GM21515 (cell line): ENCODE measurements around the gene SLC6A20.

ENCODE experiments used
- ATAC-seq: cut with Tn5 transposase; IDR thresholded peaks from one replicate; pipeline ENCODE4 v1.9.1; 2021; ENCODE audit not compliant: unreplicated experiment

SLC6A20 gene, protein sequence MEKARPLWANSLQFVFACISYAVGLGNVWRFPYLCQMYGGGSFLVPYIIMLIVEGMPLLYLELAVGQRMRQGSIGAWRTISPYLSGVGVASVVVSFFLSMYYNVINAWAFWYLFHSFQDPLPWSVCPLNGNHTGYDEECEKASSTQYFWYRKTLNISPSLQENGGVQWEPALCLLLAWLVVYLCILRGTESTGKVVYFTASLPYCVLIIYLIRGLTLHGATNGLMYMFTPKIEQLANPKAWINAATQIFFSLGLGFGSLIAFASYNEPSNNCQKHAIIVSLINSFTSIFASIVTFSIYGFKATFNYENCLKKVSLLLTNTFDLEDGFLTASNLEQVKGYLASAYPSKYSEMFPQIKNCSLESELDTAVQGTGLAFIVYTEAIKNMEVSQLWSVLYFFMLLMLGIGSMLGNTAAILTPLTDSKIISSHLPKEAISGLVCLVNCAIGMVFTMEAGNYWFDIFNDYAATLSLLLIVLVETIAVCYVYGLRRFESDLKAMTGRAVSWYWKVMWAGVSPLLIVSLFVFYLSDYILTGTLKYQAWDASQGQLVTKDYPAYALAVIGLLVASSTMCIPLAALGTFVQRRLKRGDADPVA

DNA sequence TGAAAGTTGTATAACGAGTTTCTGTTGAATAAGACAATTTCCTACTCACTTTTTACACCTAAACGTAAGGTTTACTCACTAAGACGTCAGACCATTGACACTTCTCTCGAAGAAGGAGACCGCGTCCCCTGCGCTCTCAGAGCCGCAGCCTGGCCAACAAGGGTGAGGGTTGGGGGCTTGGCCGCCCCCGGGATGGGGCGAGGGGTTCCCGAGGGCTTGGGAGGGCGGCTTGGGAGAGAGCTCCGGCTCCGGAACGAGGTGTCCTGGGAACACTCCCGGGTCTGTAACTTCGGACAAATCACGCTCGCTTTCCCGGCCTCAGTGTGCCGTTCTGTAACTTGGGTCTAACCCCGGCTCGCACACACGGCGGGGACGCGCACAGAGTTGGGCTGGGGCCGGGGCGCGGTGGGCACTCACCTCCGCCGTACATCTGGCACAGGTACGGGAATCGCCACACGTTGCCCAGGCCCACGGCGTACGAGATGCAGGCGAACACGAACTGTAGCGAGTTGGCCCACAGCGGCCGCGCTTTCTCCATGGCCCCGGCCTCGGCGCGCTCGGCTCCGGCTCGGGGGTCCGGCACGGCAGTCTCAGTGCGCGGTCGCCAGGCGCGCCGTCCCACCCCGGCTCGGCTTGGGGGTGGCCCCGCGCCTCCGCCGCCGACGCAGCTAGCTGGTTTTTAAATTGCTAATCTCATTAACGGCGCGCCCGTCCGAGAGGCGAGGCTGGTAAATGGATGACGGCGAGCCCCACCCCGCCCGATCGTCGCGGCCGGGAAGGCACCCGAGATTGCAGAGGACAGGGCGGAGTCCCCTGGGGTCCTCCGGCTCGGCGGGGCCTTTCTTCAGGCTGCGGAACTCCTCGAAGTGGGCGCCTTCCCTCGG lies at the start of gene SLC6A20:
Gene SLC6A20 (minus strand): TSS at position 655 of the 884 bp plus-strand sequence. CDS start 117 bp downstream, at position 538.
- ATAC-seq, result no peak

DNA sequence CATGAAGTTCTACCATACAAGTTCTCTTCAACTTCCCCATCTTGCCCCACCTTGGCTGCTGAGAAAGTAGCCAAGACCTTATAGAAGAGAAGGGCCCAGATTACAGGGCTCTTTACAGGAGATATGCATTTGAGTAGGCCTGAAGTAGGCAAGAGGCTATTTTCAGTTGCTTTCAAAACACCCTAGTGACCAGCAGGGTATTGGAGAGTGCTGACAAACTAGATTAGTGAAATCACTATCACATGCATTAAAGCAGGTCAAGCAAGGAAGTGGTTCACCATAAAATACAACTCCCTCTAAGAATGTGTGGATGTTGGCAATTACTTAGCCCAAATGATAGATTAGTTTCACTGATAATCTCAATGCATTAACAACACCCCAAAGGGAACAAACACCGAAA lies 48.3 kb upstream of the SLC6A20 start:
- ATAC-seq, result no peak

GRCh38 chr3:45842851-45843625 lies 46.7 kb upstream of the SLC6A20 start:
- no peak for ATAC-seq

DNA sequence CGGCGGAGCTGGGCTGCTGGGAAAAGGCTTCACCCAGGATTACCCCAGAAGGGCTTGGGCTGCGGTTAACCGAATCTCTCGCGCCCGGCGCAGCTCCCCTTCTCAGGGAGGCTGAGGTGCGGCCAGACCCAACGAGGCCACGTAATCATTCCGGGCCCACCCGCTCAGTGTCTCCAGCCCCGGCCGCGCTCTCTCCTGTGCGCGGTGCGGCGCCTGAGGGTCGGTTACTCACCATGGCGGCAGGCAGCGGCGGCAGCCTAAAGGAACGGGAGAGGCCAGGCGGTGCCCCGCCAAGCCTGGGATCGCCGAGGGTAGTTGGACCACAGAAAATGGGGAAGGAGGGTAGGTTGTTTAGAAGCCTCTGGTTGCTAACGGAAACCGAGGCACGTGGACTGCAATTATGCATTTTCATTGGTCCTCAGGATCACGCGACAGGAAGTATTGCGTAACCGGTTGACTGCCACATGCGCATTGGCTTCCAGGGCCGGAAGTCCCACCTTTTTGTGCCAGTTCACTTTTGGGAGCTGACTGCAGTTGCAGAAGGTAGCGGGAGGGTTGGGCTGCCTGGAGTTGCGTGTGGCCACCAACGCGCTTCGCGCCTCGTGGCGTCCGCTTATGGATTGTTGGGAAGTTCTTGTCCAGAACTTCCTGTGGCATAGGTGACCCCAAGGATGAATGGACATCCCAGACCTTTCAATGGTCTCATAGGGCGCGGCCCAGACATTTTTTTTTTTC lies 45.6 kb upstream of the SLC6A20 start, which contains the start of gene LZTFL1:
Gene LZTFL1 (minus strand): TSS at position 363 of the 735 bp plus-strand sequence. CDS start 128 bp downstream, at position 235.
- peak; percentile 88 for ATAC-seq

DNA sequence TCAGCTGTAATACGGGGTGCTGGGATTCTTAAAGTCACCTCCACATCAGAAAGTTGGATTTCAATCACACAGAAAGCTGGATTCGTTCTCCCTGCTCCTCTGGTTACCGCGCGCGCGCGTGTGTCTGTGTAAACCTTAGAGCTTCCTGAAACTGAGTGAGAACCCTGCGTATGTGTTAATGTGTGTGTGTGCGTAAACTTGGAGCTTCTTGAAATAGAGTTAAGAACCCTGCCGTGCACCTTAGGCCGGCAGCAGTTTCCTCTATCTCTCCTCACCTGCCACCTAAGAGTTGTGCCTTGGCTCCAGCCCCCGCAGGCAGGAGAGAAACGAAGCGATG lies 45.1 kb upstream of the SLC6A20 start:
- ATAC-seq, result peak; percentile 29

DNA sequence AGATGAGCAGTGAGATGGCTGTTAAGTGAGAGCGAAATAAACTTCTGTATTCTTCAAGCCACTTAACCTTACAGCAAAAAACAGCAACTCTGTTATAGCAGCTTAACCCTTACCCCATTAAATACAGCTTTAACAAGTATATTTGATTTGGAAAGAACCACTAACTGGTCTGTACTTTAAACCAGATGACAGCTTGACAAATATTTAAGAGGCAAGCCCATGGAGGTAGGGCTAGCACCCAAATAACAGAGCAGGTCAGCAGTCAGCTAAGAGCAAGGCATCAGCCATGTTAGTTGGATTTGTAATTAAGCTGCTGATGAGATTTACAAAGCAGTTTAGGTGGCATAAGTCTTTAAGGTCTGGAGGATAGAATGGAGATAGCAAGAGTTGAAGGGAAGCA lies 42.1 kb upstream of the SLC6A20 start:
- ATAC-seq, result no peak

GRCh38 chr3:45832699-45833098 lies 36.4 kb upstream of the SLC6A20 start:
- no peak for ATAC-seq

DNA sequence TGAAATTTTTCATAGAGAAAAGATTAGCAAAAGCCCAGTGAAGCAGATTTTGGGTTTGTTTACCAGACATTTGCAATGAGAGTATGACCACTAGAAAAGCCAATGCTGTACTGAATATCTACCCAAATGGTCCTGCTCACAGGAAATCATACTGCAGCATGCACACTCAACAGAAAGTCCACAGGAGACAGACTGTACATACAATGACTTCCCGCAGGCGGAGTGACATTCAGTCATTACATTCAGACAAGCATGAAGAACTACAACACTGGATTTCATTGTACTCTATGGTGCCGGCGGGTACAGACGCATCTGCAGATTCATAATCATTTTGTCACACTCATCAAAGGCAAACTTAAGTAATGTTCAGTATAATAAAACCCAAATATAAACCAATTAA lies 33.8 kb upstream of the SLC6A20 start:
- no peak for ATAC-seq

- ATAC-seq, result no peak
Measured at GRCh38 chr3:45826908-45827307, 30.6 kb upstream of the SLC6A20 start.

GRCh38 chr3:45826321-45826720 lies 30.0 kb upstream of the SLC6A20 start:
- no peak for ATAC-seq

DNA sequence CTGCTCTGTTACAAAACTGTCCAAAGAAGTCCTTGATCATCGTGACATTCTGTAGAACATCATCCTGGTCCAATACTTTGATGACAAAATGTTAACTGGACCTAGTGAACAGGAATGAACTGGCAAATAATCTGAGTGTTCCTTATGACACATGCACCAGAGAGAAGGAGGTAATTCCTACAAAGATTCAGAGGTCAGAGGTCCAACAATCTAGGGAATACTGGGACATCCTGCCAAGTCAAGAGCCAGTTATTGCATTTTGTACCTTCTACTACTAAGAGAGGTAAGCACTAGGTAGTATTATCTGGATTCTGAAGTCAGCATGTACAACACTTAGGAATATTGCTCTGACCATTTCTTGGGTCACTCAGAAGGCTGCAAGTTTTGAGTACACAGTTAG lies 24.8 kb upstream of the SLC6A20 start:
- ATAC-seq, result no peak

DNA sequence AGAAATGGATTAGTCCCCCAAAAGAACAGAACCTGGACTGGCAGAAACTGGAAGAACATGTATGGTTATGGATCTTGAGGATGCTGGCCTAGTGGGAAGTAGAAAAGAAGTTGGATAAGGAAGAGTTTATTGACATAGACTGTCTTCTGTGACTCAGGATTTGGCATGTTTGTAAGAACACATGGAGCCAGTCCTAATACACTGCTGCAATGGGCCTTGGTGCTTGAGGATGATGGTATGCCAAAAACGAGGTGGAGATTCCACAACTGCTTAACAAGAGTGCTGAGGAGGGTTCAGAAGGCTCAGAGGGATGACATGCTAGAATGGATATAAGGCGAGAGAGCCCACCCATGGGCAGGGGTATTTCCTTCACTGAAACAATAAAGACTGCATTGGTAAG lies 23.2 kb upstream of the SLC6A20 start:
- ATAC-seq, result no peak

DNA sequence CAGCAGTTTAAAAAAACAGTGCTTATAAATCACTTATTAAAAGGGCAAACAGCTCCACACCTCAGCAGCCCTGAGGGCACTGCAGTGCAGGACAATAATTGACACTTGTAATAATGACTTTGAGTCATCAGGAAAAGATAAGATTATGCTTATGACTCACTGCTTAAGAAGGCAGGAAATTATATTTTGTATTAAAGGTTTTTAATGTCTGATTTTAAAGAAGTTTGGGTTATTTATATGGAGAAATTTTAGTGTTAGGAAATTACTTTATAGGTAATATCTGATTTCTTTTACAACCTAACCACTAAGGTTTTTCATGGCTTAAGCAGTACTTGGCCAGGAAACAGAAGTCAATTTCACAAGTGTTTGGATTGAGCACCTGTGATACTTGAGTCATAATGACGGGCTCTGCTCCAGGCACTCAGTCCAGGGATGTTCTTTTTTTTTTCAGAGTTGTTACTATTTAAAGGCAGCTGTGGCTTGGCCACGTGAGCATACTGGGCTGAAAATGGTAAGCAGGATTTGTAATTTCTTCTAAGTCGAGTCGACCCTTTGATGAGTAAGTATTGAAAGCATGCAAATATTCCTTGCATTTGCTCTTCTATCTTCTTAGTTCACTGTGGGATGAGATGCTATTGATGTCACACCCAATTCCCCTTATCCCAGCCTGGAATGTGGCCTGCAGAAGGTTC lies 21.6 kb upstream of the SLC6A20 start:
- ATAC-seq, result no peak

- no peak for ATAC-seq
Measured at GRCh38 chr3:45816544-45816943, 20.2 kb upstream of the SLC6A20 start.

- ATAC-seq, result no peak
Measured at GRCh38 chr3:45814322-45814721, 18.0 kb upstream of the SLC6A20 start.

DNA sequence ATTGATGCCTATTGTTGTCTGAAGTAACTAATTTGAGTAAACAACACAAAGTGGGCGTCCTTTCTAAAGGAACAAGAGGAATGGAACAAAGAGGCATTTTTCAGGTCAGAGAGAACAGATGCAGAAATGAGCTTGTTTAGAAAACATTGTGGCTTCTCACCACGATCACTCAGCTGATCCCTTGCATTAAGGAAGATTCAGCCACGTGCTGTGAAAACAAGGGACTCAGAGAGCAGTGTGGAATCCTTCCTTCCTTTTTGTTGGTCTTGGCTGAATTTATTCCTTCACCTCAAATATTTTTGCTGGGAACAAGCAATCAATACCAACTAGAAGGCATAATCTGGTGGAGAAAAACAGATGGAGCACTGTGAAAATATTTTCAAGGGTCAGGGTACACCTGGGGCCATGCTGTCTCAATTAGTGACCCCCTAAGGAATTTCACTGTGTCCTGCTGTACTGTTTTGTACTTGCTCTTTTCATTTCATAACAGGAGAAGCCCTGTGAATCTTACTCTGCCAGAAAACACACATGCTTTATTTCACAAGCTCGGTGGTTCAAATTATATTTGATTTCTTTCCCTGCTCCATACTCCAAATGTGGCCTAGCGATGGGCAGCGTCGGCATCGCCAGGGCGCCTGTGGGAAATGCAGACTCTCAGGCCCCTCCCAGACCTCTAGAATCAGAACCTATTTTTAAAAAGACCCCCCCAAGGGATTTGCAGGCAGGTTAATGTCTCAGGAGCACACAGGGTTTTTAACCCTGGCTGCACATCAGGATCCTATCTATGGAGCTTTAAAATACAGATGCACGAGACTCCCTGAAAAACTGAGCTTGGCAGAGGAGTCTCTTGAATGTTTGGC lies 11.6 kb upstream of the SLC6A20 start:
- no peak for ATAC-seq

DNA sequence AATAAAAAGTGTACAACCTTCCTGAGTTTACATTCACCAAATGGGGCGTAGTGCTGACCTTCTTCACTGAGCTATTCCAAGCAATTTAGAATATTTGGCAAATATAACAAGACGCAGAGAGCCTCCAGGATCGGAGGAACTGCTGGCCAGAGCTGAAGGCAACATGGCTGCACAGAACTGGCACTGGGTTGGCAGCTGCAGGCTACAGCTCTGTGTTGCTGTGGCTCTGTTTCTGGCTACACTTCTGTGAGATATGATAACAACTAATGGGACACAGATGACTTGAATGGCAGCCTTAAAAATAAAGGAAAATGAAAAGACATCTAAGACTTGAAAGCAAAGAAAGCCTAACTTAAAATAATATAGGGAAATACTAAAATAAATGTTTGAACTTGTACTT lies 10.8 kb upstream of the SLC6A20 start:
- ATAC-seq, result no peak

DNA sequence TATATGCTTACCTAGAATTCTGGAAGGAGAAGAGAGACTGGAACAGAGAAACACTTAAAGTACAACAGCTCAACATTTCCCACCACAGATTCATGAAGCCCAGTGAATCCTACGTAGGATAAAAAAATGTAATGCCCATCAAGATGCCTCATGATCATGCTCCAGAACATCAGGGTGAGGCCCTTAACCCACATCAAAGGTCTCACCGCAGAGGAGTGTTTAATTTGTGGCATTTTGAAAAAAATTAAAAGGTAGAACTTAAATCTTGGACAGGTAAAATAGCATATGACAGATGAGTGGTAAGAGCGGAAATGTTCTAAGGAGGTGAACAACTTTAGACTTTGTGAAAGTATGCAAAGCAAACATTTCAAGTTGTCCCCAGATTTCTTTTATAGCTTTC lies 9.7 kb upstream of the SLC6A20 start:
- ATAC-seq, result no peak
